K562 (cell line): ENCODE data around the gene FOXO3. TPM values are rescaled to one million over a fixed set of nuclear protein-coding genes. Genes with fewer than 3 reads are reported as not detected.

Experiments used
- CBX8 ChIP-seq: fragments of 200-600 bp; sonication (generic); IDR thresholded peaks from 2 replicates; pipeline ENCODE4 v1.6.1; 2012; ENCODE audit warnings: borderline replicate concordance, mixed run types, low read depth, mild to moderate bottlenecking, moderate library complexity, mixed read lengths, low read length, control low read depth, inconsistent platforms; ENCODE audit not compliant: poor library complexity, severe bottlenecking; ENCODE audit errors: extremely low read depth
- EGR1 ChIP-seq: fragments of 450-650 bp; conservative IDR thresholded peaks from 2 replicates; pipeline ENCODE4 v1.6.1; 2017; ENCODE audit warnings: mild to moderate bottlenecking
- FOXK1 ChIP-seq: sonication (generic); formaldehyde crosslinking; IDR thresholded peaks from 2 replicates; pipeline ENCODE4 v1.8.0; 2022; ENCODE audit warnings: missing genetic modification reagents, mild to moderate bottlenecking, borderline replicate concordance
- HEY1 ChIP-seq: fragments of 250-450 bp; sonication (Bioruptor Pico); IDR thresholded peaks from 2 replicates; pipeline ENCODE4 v1.5.0; 2020; ENCODE audit warnings: mild to moderate bottlenecking, moderate library complexity, borderline replicate concordance
- HLTF ChIP-seq: fragments of 450-650 bp; IDR thresholded peaks from 2 replicates; pipeline ENCODE4 v1.6.1; 2016
- MECOM ChIP-seq: fragments of 250-450 bp; sonication (Bioruptor Pico); IDR thresholded peaks from 2 replicates; pipeline ENCODE4 v1.8.0; 2022; ENCODE audit warnings: inconsistent platforms
- NONO ChIP-seq, 2 experiments: fragments of 200-400 bp in 1 of 2; fragments of 450-650 bp in 1 of 2; formaldehyde crosslinking in 1 of 2; IDR thresholded peaks; 2 replicates each; pipeline ENCODE4 v1.6.1; 2017; ENCODE audit warnings: low read depth in 2 of 2, mild to moderate bottlenecking in 2 of 2, moderate library complexity in 2 of 2, low read length in 1 of 2
- RAD21 ChIP-seq, 2 experiments: fragments of 250-450 bp in 1 of 2; fragments of 450-650 bp in 1 of 2; sonication (Bioruptor Pico) in 1 of 2; formaldehyde crosslinking in 1 of 2; IDR thresholded peaks in 1 of 2; conservative IDR thresholded peaks in 1 of 2; 2 replicates each; pipeline versions ENCODE4 v1.4.0 to v1.8.0; 2020 to 2022; ENCODE audit warnings: mild to moderate bottlenecking in 2 of 2, moderate library complexity in 1 of 2
- RBFOX2 ChIP-seq: fragments of 200-400 bp; formaldehyde crosslinking; IDR thresholded peaks from 2 replicates; pipeline ENCODE4 v1.6.1; 2017; ENCODE audit warnings: low read depth, mild to moderate bottlenecking, low read length, moderate library complexity
- ZNF384 ChIP-seq: IDR thresholded peaks from 2 replicates; pipeline ENCODE4 v1.6.1; 2012; ENCODE audit warnings: low read depth, low read length, improper control_type of control experiment
- polyA plus RNA-seq, 8 experiments: library from polyadenylated mRNA; depleted of rRNA in 4 of 8; stranded (reverse) in 5 of 8; unstranded in 3 of 8; fragments of >200 nt; fragmentation: Nextera tagmentation in 2 of 8; fragmentation: Illumina TruSeq in 1 of 8; extraction: Ambion mirVana in 2 of 8; extraction: Trizol in 1 of 8; gene quantifications; 2 replicates each; pipeline versions ENCODE4 v1.2.1 to v1.2.3, GENCODE V29; 2011 to 2014; ENCODE audit warnings: inconsistent platforms in 1 of 8, missing spikeins in 1 of 8
- total RNA-seq, 7 experiments: library from RNA; depleted of rRNA in 6 of 7; stranded (reverse); fragments of >200 nt in 6 of 7; fragmentation: Illumina TruSeq in 2 of 7; extraction: Trizol in 2 of 7; gene quantifications; 2 replicates each; pipeline versions ENCODE4 v1.2.1 to v1.2.3, GENCODE V29; 2011 to 2021; ENCODE audit warnings: low replicate concordance in 1 of 7
- TF ChIP-seq, protein P1 (sequence below), 2 experiments: IDR thresholded peaks; 2 replicates each; pipeline ENCODE4 v1.6.1; 2012; ENCODE audit warnings: improper control_type of control experiment in 2 of 2, low read depth in 2 of 2, low read length in 2 of 2, borderline replicate concordance in 1 of 2
- TF ChIP-seq, protein P2 (sequence below): fragments of 250-450 bp; sonication (Bioruptor Pico); IDR thresholded peaks from 2 replicates; pipeline ENCODE4 v1.5.0; 2021
- TF ChIP-seq, protein P3 (sequence below), 2 experiments: fragments of 450-650 bp; IDR thresholded peaks; 2 replicates each; pipeline ENCODE4 v1.6.1; 2016; ENCODE audit warnings: mild to moderate bottlenecking in 2 of 2, borderline replicate concordance in 1 of 2, low read depth in 1 of 2, moderate library complexity in 1 of 2
- TF ChIP-seq, protein P4 (sequence below): fragments of 250-450 bp; sonication (Bioruptor Pico); IDR thresholded peaks from 2 replicates; pipeline ENCODE4 v1.8.0; 2021; ENCODE audit warnings: borderline replicate concordance, mild to moderate bottlenecking, moderate library complexity; ENCODE audit not compliant: poor library complexity, severe bottlenecking

FOXO3 gene
- total and polyA plus RNA-seq, 9 of the 15 experiments (the other 6 are each of a cell fraction or from before 2014, with no cell fraction given): 3.0 to 14.6 (median 6.0) TPM

DNA sequence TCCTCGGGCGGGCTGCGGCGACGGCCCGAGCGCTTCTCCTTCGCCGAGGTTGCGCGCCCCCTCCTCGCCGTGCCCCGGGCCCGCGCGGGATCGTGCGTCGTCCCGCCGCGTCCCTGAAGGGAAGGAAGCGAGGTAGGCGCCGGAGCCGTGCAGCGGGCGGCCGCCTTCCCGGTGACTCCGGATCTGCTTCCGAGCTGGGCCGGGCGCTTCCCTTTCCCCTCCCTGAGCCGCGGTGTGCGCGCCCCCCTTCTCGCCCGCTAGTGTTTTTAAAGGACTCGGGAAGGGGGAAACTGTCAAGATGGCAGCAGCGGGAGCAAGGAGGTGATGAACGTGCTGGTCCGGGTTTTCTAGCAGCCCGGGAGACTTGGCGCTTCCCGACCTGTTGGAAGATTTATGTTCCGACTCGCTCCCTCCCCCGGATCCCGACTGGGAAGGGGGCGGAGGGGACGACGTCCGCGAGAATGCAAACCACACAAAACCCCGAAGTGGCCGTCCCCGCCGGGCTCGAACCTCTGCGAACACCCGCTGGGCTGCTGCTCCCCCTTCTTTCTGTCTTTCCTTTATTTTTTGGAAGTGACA is 744 bp upstream of the FOXO3 start (continued):
- peak; percentile 79 for TF ChIP-seq RBFOX2
- TF ChIP-seq MECOM: no peak
- peak; percentile 70 for TF ChIP-seq EGR1
- peak; percentile 89; the same call in 1 of the 2 replicates for TF ChIP-seq FOXK1
- TF ChIP-seq CBX8: no peak
- no peak for TF ChIP-seq HEY1 (CRISPR knock-in tag)
- TF ChIP-seq, protein P1, sequence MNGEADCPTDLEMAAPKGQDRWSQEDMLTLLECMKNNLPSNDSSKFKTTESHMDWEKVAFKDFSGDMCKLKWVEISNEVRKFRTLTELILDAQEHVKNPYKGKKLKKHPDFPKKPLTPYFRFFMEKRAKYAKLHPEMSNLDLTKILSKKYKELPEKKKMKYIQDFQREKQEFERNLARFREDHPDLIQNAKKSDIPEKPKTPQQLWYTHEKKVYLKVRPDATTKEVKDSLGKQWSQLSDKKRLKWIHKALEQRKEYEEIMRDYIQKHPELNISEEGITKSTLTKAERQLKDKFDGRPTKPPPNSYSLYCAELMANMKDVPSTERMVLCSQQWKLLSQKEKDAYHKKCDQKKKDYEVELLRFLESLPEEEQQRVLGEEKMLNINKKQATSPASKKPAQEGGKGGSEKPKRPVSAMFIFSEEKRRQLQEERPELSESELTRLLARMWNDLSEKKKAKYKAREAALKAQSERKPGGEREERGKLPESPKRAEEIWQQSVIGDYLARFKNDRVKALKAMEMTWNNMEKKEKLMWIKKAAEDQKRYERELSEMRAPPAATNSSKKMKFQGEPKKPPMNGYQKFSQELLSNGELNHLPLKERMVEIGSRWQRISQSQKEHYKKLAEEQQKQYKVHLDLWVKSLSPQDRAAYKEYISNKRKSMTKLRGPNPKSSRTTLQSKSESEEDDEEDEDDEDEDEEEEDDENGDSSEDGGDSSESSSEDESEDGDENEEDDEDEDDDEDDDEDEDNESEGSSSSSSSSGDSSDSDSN (IDR thresholded peaks at IDR 0.05; ENCODE audit: borderline replicate concordance in 1 of 2, low read depth in 2 of 2, low read length in 2 of 2): peak in 1 of 2 experiments; percentile 27; a peak in 1 of 4 replicates
- no peak for TF ChIP-seq ZNF384
- peak in 1 of 2 experiments; percentile 17; a peak in 1 of 4 replicates for TF ChIP-seq RAD21 (CRISPR knock-in tag; conservative IDR thresholded peaks at IDR 0.05 in 1 of 2, IDR thresholded peaks at IDR 0.05 in 1 of 2)
- TF ChIP-seq HLTF: no peak
- TF ChIP-seq NONO (IDR thresholded peaks at IDR 0.05; ENCODE audit: low read depth in 2 of 2, low read length in 1 of 2): peak; percentile 14 to 65; a peak in 1 of 4 replicates
- TF ChIP-seq, protein P2, sequence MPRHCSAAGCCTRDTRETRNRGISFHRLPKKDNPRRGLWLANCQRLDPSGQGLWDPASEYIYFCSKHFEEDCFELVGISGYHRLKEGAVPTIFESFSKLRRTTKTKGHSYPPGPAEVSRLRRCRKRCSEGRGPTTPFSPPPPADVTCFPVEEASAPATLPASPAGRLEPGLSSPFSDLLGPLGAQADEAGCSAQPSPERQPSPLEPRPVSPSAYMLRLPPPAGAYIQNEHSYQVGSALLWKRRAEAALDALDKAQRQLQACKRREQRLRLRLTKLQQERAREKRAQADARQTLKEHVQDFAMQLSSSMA (CRISPR knock-in tag): 0 out of 2 replicates have a peak, but pooled peaks have one; percentile 48
- TF ChIP-seq, protein P3, sequence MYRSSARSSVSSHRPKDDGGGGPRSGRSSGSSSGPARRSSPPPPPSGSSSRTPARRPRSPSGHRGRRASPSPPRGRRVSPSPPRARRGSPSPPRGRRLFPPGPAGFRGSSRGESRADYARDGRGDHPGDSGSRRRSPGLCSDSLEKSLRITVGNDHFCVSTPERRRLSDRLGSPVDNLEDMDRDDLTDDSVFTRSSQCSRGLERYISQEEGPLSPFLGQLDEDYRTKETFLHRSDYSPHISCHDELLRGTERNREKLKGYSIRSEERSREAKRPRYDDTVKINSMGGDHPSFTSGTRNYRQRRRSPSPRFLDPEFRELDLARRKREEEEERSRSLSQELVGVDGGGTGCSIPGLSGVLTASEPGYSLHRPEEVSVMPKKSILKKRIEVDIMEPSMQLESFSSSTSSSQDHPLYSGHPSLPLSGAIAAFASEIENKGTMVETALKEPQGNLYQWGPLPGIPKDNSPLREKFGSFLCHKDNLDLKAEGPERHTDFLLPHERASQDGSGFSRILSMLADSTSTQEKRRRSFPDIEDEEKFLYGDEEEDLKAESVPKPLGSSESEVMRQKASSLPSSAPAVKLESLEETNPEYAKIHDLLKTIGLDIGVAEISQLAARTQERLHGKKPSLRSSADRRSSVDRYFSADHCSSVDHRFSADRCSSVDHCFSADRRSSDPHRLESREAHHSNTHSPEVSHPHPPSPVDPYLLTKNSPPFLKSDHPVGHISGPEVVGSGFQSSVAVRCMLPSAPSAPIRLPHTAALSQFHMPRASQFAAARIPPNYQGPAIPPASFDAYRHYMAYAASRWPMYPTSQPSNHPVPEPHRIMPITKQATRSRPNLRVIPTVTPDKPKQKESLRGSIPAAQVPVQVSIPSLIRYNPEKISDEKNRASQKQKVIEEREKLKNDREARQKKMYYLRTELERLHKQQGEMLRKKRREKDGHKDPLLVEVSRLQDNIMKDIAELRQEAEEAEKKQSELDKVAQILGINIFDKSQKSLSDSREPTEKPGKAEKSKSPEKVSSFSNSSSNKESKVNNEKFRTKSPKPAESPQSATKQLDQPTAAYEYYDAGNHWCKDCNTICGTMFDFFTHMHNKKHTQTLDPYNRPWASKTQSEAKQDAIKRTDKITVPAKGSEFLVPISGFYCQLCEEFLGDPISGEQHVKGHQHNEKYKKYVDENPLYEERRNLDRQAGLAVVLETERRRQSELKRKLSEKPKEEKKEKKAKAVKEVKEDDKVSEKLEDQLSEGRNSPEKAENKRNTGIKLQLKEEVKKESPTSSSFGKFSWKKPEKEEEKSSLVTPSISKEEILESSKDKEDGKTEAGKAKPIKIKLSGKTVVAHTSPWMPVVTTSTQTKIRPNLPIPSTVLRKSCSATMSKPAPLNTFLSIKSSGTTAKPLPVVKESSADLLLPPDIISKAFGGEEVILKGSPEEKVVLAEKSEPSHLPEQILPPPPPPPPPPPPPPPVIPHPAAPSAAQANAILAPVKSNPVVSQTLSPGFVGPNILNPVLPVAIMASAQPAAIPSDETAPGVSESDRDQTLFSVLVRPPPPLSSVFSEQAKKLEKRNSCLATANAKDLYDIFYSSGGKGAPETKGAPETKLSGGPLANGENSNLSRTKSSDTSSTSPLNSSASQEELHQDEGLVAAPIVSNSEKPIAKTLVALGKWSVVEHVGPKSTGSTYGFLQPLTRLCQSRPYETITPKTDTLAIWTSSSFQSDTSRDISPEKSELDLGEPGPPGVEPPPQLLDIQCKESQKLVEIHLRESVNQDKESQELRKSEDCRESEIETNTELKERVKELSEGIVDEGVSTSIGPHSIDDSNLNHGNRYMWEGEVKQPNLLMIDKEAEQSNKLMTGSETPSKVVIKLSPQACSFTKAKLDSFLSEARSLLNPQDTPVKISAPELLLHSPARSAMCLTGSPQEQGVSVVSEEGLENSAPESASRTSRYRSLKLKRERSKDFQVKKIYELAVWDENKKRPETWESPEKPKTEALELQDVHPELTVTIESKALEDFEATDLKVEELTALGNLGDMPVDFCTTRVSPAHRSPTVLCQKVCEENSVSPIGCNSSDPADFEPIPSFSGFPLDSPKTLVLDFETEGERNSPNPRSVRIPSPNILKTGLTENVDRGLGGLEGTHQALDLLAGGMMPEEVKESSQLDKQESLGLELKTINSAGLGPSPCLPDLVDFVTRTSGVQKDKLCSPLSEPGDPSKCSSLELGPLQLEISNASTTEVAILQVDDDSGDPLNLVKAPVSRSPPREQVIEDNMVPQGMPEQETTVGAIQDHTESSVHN (IDR thresholded peaks at IDR 0.05; ENCODE audit: borderline replicate concordance in 1 of 2, low read depth in 1 of 2): no peak
- TF ChIP-seq, protein P4, sequence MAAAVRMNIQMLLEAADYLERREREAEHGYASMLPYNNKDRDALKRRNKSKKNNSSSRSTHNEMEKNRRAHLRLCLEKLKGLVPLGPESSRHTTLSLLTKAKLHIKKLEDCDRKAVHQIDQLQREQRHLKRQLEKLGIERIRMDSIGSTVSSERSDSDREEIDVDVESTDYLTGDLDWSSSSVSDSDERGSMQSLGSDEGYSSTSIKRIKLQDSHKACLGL (CRISPR knock-in tag): no peak
